Measurements from ENCODE around the gene PDE8A.
"Not testable (repeated sequence)": the region's sequence is repeated elsewhere in the genome, so short reads cannot be mapped to it uniquely, and the experiment has no call there.

PDE8A gene

DNA sequence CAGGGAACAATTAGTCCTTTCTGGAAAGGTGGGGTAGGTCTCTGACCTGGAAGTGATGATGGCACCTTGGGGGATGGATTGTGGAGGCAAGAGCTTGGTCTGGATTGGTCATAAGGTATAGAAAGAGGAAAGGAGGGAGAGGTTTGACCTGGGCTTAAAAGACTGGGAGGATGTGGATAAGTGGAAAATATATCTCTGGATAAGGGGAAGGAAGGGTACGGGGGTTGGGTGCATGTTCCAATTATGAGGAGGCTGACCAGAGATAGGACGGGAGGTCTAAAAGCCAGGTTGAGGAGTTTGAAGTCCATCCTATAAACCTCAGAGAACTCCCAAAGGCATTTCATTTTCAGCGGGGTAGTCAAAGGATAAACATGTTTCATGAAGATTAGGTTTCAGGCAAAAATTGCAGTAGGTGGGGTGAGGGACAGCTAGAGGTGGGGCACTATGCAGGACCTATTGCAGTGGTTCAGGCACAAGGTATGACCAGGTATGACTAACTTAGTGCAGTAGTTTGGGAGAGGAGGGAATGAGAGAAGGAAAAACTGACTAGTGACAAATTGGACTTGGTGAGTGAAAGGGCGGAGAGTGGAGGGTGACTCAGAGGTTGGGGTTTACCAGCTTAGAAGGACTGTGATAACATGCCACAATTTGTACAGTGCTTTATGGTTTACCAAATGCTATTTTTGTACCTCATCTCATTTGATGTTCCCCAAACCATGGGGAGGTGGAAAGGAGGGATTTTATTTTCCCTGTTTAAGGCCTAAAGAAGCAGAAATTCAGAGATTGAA lies 10.7 kb downstream of the PDE8A start:
- TF ChIP-seq, protein P1, sequence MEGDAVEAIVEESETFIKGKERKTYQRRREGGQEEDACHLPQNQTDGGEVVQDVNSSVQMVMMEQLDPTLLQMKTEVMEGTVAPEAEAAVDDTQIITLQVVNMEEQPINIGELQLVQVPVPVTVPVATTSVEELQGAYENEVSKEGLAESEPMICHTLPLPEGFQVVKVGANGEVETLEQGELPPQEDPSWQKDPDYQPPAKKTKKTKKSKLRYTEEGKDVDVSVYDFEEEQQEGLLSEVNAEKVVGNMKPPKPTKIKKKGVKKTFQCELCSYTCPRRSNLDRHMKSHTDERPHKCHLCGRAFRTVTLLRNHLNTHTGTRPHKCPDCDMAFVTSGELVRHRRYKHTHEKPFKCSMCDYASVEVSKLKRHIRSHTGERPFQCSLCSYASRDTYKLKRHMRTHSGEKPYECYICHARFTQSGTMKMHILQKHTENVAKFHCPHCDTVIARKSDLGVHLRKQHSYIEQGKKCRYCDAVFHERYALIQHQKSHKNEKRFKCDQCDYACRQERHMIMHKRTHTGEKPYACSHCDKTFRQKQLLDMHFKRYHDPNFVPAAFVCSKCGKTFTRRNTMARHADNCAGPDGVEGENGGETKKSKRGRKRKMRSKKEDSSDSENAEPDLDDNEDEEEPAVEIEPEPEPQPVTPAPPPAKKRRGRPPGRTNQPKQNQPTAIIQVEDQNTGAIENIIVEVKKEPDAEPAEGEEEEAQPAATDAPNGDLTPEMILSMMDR (IDR thresholded peaks at IDR 0.05): no peak
- H3K27ac ChIP-seq: peak overlapping the region; percentile 20 to 36
- no peak for DNase-seq
- H3K36me3 ChIP-seq: no peaks in the 10 kb centered on the region
- no peak overlapping the region for H3K4me3 ChIP-seq
- no peaks in the 10 kb centered on the region for H3K27me3 ChIP-seq
- intact Hi-C loops (cut with DNase I; ENCODE audit: low total_unique reads): no loop called here
- peaks cover 0 to 43% (median 16%) of the 10 kb centered on the region in 4 donors for H3K4me1 ChIP-seq
- no peaks in the 10 kb centered on the region for H3K9me3 ChIP-seq

DNA sequence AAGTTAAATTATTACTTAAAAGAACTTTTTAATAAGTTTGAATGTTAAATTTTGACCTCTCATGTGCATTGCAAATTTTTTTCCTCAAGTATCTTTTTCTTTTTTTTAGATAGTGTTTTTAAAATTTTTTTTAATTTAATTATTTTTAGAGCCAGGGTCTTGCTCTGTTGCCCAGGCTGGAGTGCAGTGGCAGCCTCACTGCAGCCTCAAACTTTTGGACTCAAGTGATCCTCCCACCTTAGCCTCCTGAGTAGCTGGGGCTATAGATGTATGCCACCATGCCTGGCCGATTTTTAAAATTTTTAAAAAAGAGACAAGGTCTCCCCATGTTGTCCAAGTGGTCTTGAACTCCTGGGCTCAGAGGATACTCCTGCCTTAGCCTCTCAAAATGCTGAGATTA lies 14.4 kb downstream of the PDE8A start:
- Histone ChIP-seq H3K27me3 (no peaks in the 10 kb centered on the region), H3K4me1 (peaks cover 0 to 40% (median 17%) of the 10 kb centered on the region in 4 donors), H3K36me3 (no peaks in the 10 kb centered on the region), H3K4me3 (no peak overlapping the region), H3K9me3 (no peaks in the 10 kb centered on the region), H3K27ac (no peak overlapping the region)
- intact Hi-C loops (cut with DNase I; ENCODE audit: low total_unique reads): no loop called here
- TF ChIP-seq, protein P1 (IDR thresholded peaks at IDR 0.05): no peak
- no peak for DNase-seq

DNA sequence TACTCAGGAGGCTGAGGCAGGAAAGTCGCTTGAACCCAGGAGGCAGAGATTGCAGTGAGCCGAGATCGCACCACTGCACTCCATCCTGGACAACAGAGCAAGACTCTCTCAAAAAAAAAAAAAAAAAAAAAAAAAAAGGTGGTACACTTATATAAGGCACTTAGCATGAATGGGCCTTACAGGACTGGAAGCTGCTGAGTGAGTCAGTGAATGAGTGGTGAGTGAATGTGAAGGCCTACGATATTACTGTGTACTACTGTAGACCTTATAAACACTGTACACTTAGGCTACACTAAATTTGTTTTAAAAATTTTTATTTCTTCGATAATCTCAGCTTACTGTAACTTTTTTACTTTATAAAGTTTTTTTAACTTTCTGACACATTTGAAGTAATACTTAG lies 15.1 kb downstream of the PDE8A start:
- intact Hi-C loops (cut with DNase I; ENCODE audit: low total_unique reads); H3K27me3 ChIP-seq; H3K9me3 ChIP-seq; H3K4me3 ChIP-seq; DNase-seq; H3K27ac ChIP-seq; H3K36me3 ChIP-seq: not testable (repeated sequence)
- H3K4me1 ChIP-seq: peaks cover 0 to 44% (median 18%) of the 10 kb centered on the region in 4 donors

DNA sequence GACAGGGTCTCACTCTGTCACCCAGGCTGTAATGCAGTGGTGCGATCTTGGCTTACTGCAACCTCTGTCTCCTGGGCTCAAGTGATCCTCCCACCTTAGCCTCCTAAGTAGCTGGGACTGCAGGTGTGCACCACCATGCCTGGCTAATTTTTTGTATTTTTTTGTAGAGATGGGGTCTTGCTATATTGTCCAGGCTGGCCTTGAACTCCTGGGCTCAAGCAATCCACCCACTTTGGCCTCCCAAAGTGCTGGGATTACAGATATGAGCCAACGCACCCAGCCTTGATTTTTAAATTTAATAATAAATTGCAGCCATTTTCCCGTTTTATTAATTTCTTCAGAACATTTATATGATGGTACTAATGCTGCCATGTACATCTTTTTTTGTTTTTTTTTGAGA lies 15.6 kb downstream of the PDE8A start:
- H3K27ac ChIP-seq; H3K27me3 ChIP-seq; intact Hi-C loops (cut with DNase I; ENCODE audit: low total_unique reads); H3K4me3 ChIP-seq; H3K36me3 ChIP-seq; DNase-seq; H3K9me3 ChIP-seq: not testable (repeated sequence)
- H3K4me1 ChIP-seq: peaks cover 0 to 45% (median 16%) of the 10 kb centered on the region in 4 donors

DNA sequence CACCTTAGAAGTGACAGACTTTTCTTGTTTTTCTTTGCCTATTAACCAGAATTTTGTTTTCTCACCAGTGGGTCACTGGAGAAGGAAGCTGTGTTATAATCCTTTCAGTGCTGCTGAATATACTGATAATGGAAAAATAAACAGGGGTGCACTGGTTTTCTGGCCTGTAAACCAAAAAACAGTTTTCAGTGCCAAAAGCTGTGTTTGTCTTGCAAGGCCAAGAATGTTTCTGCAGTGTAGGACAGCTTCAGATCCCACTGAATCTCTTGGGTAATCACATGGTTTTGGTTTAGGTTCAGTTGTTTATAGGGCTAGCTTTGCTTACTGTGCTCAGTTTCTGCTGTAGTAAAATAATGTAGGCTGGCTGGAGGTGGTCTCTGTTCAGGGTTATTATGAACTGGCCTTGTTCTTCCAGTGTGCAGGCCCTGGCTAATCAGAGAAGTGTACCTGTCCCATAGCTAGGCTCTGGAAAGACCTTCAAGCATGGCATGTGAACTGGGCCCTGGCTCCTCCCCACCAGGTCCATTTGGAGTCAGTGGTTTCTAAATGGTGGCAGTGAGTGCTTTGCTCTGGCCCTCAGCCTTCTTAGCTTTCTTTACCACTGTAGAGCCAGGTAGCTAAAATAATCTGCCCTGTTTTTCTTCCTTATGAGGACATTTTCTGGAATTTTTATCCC lies 18.7 kb downstream of the PDE8A start:
- Histone ChIP-seq H3K4me1 (peaks cover 0 to 56% (median 16%) of the 10 kb centered on the region in 4 donors), H3K27me3 (no peaks in the 10 kb centered on the region), H3K27ac (peak overlapping the region; percentile 59 to 62), H3K36me3 (no peaks in the 10 kb centered on the region), H3K4me3 (no peak overlapping the region), H3K9me3 (no peaks in the 10 kb centered on the region)
- TF ChIP-seq, protein P1 (IDR thresholded peaks at IDR 0.05): no peak
- intact Hi-C loops (cut with DNase I; ENCODE audit: low total_unique reads): no loop called here
- no peak for DNase-seq

DNA sequence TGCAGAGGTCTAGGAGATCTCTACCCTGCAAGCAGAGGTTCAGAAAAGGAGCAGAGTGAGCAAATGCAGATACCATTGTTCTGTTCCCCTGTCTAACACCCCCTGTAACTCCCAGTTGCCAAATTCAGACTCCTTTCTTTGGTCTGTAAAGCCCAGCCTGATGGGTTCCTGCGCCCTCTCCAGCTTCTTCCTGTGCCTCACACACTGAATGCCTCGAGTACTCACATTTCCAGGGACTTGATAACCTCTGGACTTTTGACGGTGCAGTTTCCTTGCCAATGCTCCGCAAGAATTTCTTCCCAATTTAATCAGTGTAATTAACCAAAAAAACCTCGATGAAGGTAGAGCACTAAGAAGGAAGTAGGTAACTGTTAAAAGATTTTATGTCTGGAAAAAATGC lies 19.3 kb downstream of the PDE8A start:
- Histone ChIP-seq H3K4me3 (no peak overlapping the region), H3K27me3 (no peaks in the 10 kb centered on the region), H3K4me1 (peaks cover 0 to 62% (median 18%) of the 10 kb centered on the region in 4 donors), H3K27ac (peak overlapping the region; percentile 59 to 62), H3K9me3 (no peaks in the 10 kb centered on the region), H3K36me3 (no peaks in the 10 kb centered on the region)
- DNase-seq: no peak
- TF ChIP-seq, protein P1 (IDR thresholded peaks at IDR 0.05): no peak
- intact Hi-C loops (cut with DNase I; ENCODE audit: low total_unique reads): no loop called here

All from tibial artery (tissue), 4 donors.